Measurements from ENCODE around the gene IL31.
"Not testable (repeated sequence)": the region's sequence is repeated elsewhere in the genome, so short reads cannot be mapped to it uniquely, and the experiment has no call there.

The IL31 gene

DNA sequence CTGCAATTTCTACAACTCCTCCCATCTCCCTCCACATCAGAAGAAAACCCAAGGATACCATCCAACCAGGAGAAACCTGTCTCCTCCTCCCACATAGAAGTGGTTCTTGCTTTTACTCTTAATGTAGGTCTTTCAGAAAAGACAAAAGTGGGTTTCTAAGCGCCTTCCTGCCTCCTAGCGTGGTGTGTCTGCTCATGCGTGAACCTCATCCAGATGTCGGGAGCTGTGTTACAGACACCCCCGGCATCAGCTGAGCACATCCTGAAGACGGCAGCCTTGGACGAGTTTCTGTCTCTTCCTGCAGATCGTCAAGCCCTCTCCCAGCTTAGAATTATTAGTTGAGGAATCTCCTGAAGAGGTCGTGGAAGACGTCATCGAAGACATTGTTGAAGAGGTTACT lies 18.4 kb upstream of the IL31 start:
- DNase-seq (ENCODE audit: low read depth in 2 of 2) = no peak

GRCh38 chr12:122190842-122191668 lies 17.0 kb upstream of the IL31 start:
- DNase-seq (ENCODE audit: low read depth in 2 of 2) = peak; percentile 50 to 64

DNA sequence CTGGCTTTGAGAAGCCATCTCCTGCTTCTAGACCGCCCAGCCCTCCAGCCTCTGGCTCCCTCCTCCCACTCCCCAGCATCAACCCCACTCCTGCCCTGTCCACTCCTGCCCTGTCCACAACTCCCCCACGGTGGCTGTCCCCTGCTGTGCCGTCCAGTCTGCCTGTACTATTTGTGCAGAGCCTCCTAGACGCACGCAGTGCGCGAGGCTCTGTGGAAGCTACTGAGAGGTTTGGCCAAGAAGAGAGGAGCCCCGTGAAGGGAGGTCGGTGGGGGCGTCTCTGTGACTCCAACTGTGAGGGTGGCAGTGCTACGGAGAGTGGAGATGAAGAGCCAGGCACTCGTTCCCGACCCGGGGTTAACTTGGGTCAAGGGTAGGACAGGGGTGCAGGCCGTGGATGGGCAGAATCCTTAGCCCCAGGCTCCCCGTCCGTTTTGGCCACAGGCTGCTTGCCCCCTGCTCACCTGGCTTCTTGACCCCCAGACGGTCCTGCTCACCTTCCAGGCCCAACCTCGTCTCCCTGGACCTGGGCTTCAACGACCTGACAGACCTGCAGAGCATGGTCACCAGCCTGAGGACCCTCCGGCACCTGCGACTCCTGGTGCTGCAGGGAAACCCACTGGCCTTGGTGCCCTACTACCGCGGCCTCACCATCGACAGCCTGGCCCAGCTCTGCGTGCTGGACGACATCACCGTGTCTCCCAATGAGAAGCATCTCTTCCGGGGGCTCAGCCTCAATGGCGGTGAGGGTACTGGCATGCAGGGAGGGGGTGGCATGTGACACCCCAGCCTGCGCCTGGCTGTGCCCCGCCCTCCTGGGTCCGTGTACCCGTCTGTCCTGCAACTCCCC lies 15.8 kb upstream of the IL31 start:
- no peak for DNase-seq (ENCODE audit: low read depth in 2 of 2)

- no peak for DNase-seq (ENCODE audit: low read depth in 2 of 2)
These were observed 13.4 kb upstream of the IL31 start for GRCh38 chr12:122187466-122187865.

GRCh38 chr12:122185494-122186082 lies 11.6 kb upstream of the IL31 start:
- no peak for DNase-seq (ENCODE audit: low read depth in 2 of 2)

- DNase-seq (ENCODE audit: low read depth in 2 of 2) = no peak
These were observed 11.1 kb upstream of the IL31 start for GRCh38 chr12:122185079-122185478.

GRCh38 chr12:122184517-122184916 lies 10.5 kb upstream of the IL31 start:
- DNase-seq (ENCODE audit: low read depth in 2 of 2) = no peak

GRCh38 chr12:122183588-122183940 lies 9.5 kb upstream of the IL31 start:
- no peak for DNase-seq (ENCODE audit: low read depth in 2 of 2)

- no peak for DNase-seq (ENCODE audit: low read depth in 2 of 2)
These were observed 9.0 kb upstream of the IL31 start, which contains the start of gene LRRC43 for GRCh38 chr12:122182887-122183587. TSS of gene LRRC43 (plus strand) at chr12:122183123. CDS start at chr12:122183145, 22 bp downstream.

DNA sequence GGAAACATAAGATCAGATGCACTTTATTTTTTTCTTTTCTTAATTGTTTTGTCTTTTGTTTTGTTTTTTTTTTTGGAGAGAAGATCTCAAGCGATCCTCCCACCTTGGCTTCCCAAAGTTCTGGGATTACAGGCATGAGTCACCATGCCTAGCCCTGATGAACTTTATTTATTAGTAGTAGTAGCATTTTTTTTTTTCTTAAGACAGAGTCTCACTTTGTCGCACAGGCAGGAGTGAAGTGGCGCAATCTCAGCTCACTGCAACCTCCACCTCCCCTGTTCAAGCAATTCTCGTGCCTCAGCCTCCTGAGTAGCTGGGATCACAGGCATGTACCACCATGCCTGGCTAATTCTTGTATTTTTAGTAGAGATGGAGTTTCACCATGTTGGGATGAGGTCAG lies 2.5 kb upstream of the IL31 start:
- DNase-seq (ENCODE audit: low read depth in 2 of 2) = not testable (repeated sequence)

GRCh38 chr12:122172262-122172939 lies 1.6 kb downstream of the IL31 start:
- no peak for DNase-seq (ENCODE audit: low read depth in 2 of 2)

DNA sequence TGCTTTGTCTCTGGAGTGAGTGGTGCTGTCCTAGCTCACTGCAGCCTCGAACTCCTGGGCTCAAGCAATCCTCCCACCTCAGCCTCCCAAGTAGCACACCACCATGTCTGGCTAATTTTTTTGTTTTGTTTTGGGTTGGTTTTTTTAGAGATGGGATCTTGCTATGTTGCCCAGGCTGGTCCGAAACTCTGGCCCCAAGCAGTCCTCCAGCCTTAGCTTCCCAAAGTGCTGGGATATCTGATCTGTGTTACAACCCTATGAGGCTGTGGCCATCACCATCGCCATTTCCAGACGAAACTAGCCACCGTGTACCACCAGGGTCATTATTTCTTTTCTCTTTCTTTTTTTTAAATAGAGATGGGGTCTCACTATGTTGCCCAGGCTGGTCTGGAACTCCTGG lies 2.6 kb downstream of the IL31 start:
- DNase-seq (ENCODE audit: low read depth in 2 of 2) = no peak

DNA sequence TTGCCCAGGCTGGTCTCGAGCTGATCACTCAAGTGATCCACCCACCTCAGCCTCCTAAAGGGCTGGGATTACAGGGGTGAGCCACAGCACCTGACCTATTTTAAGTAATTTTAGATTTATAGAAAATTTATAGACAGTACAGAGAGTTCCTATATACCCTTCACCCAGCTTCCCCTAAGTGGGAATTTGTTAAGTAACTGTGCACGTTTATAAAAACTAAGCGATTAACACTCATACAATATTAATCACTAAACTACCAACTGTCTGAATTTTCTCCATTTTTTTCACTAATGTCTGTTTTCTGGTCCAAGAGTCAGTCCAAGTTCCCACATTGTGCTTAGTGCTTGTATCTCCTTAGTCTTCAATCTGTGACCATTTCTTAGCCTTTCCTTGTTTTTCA lies 5.5 kb downstream of the IL31 start:
- DNase-seq (ENCODE audit: low read depth in 2 of 2) = no peak

DNA sequence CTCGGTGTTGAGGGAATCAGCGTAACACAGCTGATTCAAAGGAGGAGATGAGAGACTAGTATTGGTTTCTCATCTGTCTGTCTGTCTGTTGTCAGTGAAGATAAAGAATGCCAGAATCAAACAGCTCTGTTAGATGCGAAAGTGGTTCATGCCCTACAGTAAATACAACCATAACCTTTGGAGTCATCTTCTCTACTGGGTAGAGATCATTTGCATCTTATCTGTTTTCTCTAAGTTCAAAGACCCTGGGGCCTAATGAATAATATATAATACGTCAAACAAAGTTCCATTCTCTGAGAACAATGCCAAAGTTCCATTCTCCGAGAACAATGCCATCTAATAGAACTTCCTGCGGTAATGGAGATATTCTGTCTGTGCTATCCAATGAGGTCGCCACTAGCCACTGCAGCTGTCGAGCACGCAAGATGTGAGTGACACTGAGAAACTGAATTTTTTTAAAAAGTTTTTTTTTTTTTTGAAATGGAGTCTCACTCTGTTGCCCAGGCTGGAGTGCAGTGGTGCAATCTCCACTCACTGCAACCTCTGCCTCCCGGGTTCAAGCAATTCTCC lies 6.6 kb downstream of the IL31 start:
- DNase-seq (ENCODE audit: low read depth in 2 of 2) = no peak

DNA sequence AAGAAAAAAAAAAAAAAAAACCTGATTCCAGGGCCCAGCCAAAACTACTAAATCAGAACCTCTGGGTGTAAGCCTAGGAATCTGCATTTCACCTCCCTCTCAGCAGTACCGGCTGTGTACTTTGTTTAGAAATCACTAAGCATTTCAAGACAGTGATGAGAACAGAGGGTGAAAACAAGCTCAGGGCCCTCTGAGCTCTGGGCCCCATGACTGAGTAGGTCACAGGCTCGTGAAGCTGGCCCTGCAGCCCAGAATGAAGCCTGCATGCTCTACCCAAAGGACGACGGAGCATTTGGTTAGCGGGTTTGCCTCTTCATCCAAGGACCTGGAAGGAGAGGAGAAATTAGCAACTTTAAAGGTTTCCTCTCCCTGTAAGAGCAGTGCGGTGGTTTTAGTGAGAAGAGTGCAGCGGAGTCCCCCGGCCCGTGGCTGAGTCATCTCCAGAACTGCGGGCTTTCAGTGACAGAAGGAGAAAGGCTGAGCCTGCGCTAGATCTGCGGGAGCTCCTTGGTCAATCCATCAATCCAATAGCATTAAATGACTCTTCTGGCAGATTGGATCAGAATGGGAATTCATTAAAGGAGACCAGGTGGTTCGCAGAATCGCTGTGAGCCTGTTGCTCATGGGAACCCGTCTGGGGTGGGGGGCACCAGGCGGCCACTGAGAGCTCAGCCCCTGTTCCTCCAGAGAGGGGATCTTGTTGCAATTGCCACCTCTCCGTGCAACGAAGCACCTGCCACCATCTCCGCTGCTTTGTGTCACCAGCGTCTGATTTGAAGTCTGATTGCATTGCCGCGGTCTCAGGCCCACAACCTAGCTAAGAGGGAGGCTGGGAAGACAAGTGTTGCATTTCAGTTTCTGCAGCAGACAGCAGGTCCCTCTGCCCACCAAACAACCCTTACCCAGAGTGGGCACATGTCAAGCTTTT lies 7.3 kb downstream of the IL31 start:
- DNase-seq (ENCODE audit: low read depth in 2 of 2) = peak; percentile 10 to 38

- DNase-seq (ENCODE audit: low read depth in 2 of 2) = no peak
These were observed 11.0 kb downstream of the IL31 start for GRCh38 chr12:122162976-122163375.

DNA sequence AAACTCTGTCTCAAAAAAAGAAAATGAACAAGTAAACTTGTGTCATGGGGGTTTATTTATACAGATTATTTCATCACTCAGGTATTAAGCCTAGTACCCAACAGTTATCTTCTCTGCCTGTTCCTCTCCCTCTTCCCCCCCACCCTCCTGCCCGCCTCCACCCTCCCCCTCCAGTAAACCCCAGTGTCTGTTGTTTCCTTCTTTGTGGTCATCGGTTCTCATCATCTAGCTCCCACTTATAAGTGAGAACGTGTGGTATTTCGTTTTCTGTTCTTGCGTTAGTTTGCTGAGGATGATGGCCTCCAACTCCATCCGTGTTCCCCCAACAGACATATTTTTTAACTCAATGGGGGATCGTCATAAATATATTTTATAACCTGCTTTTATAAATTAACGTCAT lies 12.3 kb downstream of the IL31 start:
- no peak for DNase-seq (ENCODE audit: low read depth in 2 of 2)

- no peak for DNase-seq (ENCODE audit: low read depth in 2 of 2)
These were observed 13.3 kb downstream of the IL31 start for GRCh38 chr12:122160761-122161160.

DNA sequence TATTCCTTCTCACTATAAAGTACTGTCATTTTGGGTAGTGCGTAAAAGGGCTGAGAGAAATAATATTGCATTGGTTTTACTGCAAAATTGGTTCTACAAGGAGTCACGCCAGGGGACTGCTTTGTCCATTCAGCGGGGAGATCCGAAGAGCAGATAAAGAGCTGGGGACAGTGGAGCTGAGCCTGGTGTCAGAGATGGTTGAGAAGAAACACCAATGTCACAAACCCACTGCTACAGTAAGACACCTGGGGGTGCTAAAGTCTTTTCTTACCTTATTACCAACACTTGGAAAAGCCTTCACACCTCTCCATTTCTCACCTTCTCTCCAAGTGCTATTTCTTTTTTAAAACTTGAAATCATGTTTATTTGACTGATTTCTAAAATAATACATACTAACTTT lies 14.1 kb downstream of the IL31 start:
- no peak for DNase-seq (ENCODE audit: low read depth in 2 of 2)

DNA sequence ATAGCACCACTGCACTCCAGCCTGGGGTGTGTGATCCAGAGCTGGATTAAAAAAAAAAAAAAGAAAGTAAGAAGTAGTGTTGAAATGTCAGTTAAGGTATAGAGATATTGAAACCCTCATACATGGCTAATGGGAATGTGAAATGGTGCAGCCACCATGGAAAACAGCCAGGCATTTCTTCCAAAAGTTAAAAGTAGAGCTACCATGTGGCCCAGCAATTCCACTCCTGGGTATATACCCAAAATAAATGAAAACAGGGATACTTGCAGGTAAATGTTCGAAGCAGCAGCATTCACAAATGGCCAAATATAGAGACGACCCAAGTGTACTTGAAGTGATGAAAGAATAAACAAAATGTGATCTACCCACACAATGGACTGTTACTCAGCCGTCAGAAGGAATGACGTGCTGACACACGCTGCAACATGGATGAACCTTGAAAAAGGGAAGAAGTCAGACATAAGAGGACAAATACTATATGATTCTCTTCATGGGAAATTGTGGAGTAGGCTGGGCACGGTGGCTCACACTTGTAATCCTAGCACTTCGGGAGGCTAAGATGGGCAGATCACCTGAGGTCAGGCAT lies 15.2 kb downstream of the IL31 start:
- no peak for DNase-seq (ENCODE audit: low read depth in 2 of 2)
